NB4 (cell line): ENCODE results near the gene MYL3.

Experiments
- DNase-seq: peaks from one replicate; pipeline ENCODE4 v3.0.0; 2010; ENCODE audit warnings: low read depth
- H3K4me3 ChIP-seq: one replicate; pipeline ENCODE4 v1.5.1; 2011; ENCODE audit warnings: mild to moderate bottlenecking, low read depth, low read length, moderate library complexity
- CTCF ChIP-seq: IDR thresholded peaks from one replicate; pipeline ENCODE4 v1.5.1; 2012; ENCODE audit warnings: low read depth, low read length
- MAX ChIP-seq: IDR thresholded peaks from 2 replicates; pipeline ENCODE4 v1.6.1; 2011; ENCODE audit warnings: low read depth, low read length
- MYC ChIP-seq: IDR thresholded peaks from 2 replicates; pipeline ENCODE4 v1.6.1; 2011; ENCODE audit warnings: low read depth, low read length
- POLR2A ChIP-seq: IDR thresholded peaks from 2 replicates; pipeline ENCODE4 v1.6.1; 2011; ENCODE audit warnings: mild to moderate bottlenecking; ENCODE audit not compliant: insufficient read length; ENCODE audit errors: extremely low read depth

The MYL3 gene

GRCh38 chr3:46874430-46874829 lies 11.2 kb upstream of the MYL3 start:
- DNase-seq = no peak
- TF ChIP-seq MAX (no peak), CTCF (no peak), MYC (no peak), POLR2A (no peak)
- H3K4me3 ChIP-seq = no peak overlapping the region

DNA sequence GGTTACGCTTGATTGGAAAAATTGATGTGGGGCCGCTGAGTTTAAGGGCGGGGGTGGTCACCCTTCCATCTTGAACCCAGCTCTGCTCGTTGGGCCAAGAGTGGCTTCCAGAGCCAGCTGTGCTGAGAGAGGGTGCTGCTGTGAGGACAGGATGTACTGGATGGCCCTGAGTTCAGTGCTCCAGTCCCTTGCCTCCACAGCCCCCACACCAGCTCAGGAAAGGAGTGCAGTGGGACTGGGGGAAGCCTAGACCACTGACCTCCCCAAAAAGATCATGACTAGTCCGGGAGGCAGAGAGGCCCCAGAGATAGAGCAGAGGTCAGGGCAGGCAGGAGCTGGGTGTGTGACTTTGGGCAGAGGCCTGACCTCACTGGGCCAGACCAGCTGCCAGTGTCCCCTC lies 10.3 kb upstream of the MYL3 start:
- no peak overlapping the region for H3K4me3 ChIP-seq
- no peak for TF ChIP-seq POLR2A
- TF ChIP-seq MYC = no peak
- no peak for TF ChIP-seq CTCF
- TF ChIP-seq MAX = no peak
- DNase-seq = no peak

- no peak for DNase-seq
- no peak for TF ChIP-seq CTCF
- no peak for TF ChIP-seq MYC
- no peak for TF ChIP-seq MAX
- TF ChIP-seq POLR2A = no peak
- no peak overlapping the region for H3K4me3 ChIP-seq
These were observed 8.0 kb upstream of the MYL3 start for GRCh38 chr3:46871222-46871621.

- no peak overlapping the region for H3K4me3 ChIP-seq
- TF ChIP-seq MAX (no peak), MYC (no peak), CTCF (no peak), POLR2A (no peak)
- DNase-seq = no peak
These were observed 7.4 kb upstream of the MYL3 start for GRCh38 chr3:46870651-46871050.

- DNase-seq = no peak
- no peak overlapping the region for H3K4me3 ChIP-seq
- TF ChIP-seq POLR2A (no peak), MAX (no peak), MYC (no peak), CTCF (no peak)
These were observed 6.2 kb upstream of the MYL3 start for GRCh38 chr3:46869440-46869839.

- DNase-seq = no peak
- H3K4me3 ChIP-seq = no peak overlapping the region
- no peak for TF ChIP-seq MYC
- TF ChIP-seq POLR2A = no peak
These were observed 5.7 kb upstream of the MYL3 start for GRCh38 chr3:46868948-46869347.
